Middle frontal gyrus (tissue), 1 donor: ENCODE results near the gene NOP14.
"Not testable (repeated sequence)": the region's sequence is repeated elsewhere in the genome, so short reads cannot be mapped to it uniquely, and the experiment has no call there.

Source experiments
- DNase-seq: peaks from one replicate; pipeline ENCODE4 v3.0.0-alpha.2; 2015; ENCODE audit warnings: low spot score; ENCODE audit errors: extremely low spot score

Gene NOP14

GRCh38 chr4:2961811-2962441, 1.3 kb downstream of the NOP14 start:
- DNase-seq: no peak

- no peak for DNase-seq
Observed at GRCh38 chr4:2961421-2961810, 1.8 kb downstream of the NOP14 start.

- not testable (repeated sequence) for DNase-seq
Observed at GRCh38 chr4:2960450-2960849, 2.8 kb downstream of the NOP14 start.

GRCh38 chr4:2958446-2958845, 4.8 kb downstream of the NOP14 start:
- DNase-seq: no peak

- DNase-seq: not testable (repeated sequence)
Observed at GRCh38 chr4:2955186-2956044, 7.8 kb downstream of the NOP14 start.

GRCh38 chr4:2954358-2955185, 8.6 kb downstream of the NOP14 start:
- DNase-seq: no peak

- DNase-seq: no peak
Observed at GRCh38 chr4:2953496-2953895, 9.7 kb downstream of the NOP14 start.

- no peak for DNase-seq
Observed at GRCh38 chr4:2950221-2950989, 12.8 kb downstream of the NOP14 start.

GRCh38 chr4:2949782-2950125, 13.5 kb downstream of the NOP14 start:
- no peak for DNase-seq

GRCh38 chr4:2948895-2949781, 14.1 kb downstream of the NOP14 start:
- no peak for DNase-seq

- no peak for DNase-seq
Observed at GRCh38 chr4:2947926-2948325, 15.3 kb downstream of the NOP14 start.

GRCh38 chr4:2946812-2947600, 16.2 kb downstream of the NOP14 start:
- DNase-seq: no peak

GRCh38 chr4:2945619-2946604, 17.3 kb downstream of the NOP14 start:
- DNase-seq: not testable (repeated sequence)

GRCh38 chr4:2944586-2945526, 18.4 kb downstream of the NOP14 start:
- no peak for DNase-seq

- DNase-seq: no peak
Observed at GRCh38 chr4:2944091-2944482, 19.1 kb downstream of the NOP14 start.

GRCh38 chr4:2943364-2944090, 19.7 kb downstream of the NOP14 start:
- no peak for DNase-seq
